ENCODE data around the gene MUSK. TPM values are rescaled to one million over a fixed set of nuclear protein-coding genes. Genes with fewer than 3 reads are reported as not detected.

The MUSK gene
- total RNA-seq, 1 donor from 2014 or later, result not detected

GRCh38 chr9:110837401-110838005 lies 168.9 kb downstream of the MUSK start:
- Mint-ChIP-seq H3K36me3 (ENCODE audit: low read depth) (no peaks in the 10 kb centered on the region), H3K4me1 (no peaks in the 10 kb centered on the region), H3K27ac (ENCODE audit: unreplicated experiment) (no peak overlapping the region), H3K27me3 (ENCODE audit: low read depth) (no peaks in the 10 kb centered on the region), H3K4me3 (no peak overlapping the region), H3K9me3 (peaks cover 6% of the 10 kb centered on the region)
- TF ChIP-seq CTCF (conservative IDR thresholded peaks at IDR 0.05), result no peak
- no peak for DNase-seq (ENCODE audit: low read depth, low spot score)

GRCh38 chr9:110842169-110842568 lies 173.6 kb downstream of the MUSK start:
- DNase-seq (ENCODE audit: low read depth, low spot score), result no peak
- H3K4me3 Mint-ChIP-seq, result no peak overlapping the region
- no peaks in the 10 kb centered on the region for H3K27me3 Mint-ChIP-seq (ENCODE audit: low read depth)
- no peaks in the 10 kb centered on the region for H3K9me3 Mint-ChIP-seq
- TF ChIP-seq CTCF (conservative IDR thresholded peaks at IDR 0.05), result no peak
- no peak overlapping the region for H3K27ac Mint-ChIP-seq (ENCODE audit: unreplicated experiment)
- no peaks in the 10 kb centered on the region for H3K4me1 Mint-ChIP-seq
- no peaks in the 10 kb centered on the region for H3K36me3 Mint-ChIP-seq (ENCODE audit: low read depth)

GRCh38 chr9:110842986-110843385 lies 174.4 kb downstream of the MUSK start:
- Mint-ChIP-seq H3K27ac (ENCODE audit: unreplicated experiment) (no peak overlapping the region), H3K4me3 (no peak overlapping the region)
- no peak for TF ChIP-seq CTCF (conservative IDR thresholded peaks at IDR 0.05)

GRCh38 chr9:110844121-110844520 lies 175.5 kb downstream of the MUSK start:
- H3K27ac Mint-ChIP-seq (ENCODE audit: unreplicated experiment), result no peak overlapping the region
- DNase-seq (ENCODE audit: low read depth, low spot score), result no peak
- H3K9me3 Mint-ChIP-seq, result no peaks in the 10 kb centered on the region
- H3K36me3 Mint-ChIP-seq (ENCODE audit: low read depth), result no peaks in the 10 kb centered on the region
- TF ChIP-seq CTCF (conservative IDR thresholded peaks at IDR 0.05), result no peak
- H3K27me3 Mint-ChIP-seq (ENCODE audit: low read depth), result no peaks in the 10 kb centered on the region
- no peak overlapping the region for H3K4me3 Mint-ChIP-seq
- H3K4me1 Mint-ChIP-seq, result no peaks in the 10 kb centered on the region

More at GRCh38 chr9:110842986-110843385, 174.4 kb downstream of the MUSK start:
- DNase-seq (ENCODE audit: low read depth, low spot score), result no peak
- no peaks in the 10 kb centered on the region for H3K27me3 Mint-ChIP-seq (ENCODE audit: low read depth)
- H3K36me3 Mint-ChIP-seq (ENCODE audit: low read depth), result no peaks in the 10 kb centered on the region
- no peaks in the 10 kb centered on the region for H3K9me3 Mint-ChIP-seq
- H3K4me1 Mint-ChIP-seq, result no peaks in the 10 kb centered on the region

- no peak for TF ChIP-seq CTCF (conservative IDR thresholded peaks at IDR 0.05)
- Mint-ChIP-seq H3K4me3 (no peak overlapping the region), H3K4me1 (no peaks in the 10 kb centered on the region), H3K36me3 (ENCODE audit: low read depth) (no peaks in the 10 kb centered on the region), H3K27ac (ENCODE audit: unreplicated experiment) (no peak overlapping the region), H3K27me3 (ENCODE audit: low read depth) (no peaks in the 10 kb centered on the region), H3K9me3 (no peaks in the 10 kb centered on the region)
- no peak for DNase-seq (ENCODE audit: low read depth, low spot score)
Observed at GRCh38 chr9:110846215-110846614, 177.6 kb downstream of the MUSK start.

Measured in neural crest cell (in vitro differentiated cells).